ENCODE measurements around the gene PIK3AP1. TPM values are rescaled to one million over a fixed set of nuclear protein-coding genes. Genes with fewer than 3 reads are reported as not detected.

PIK3AP1 gene
- 0.26 and 0.32 TPM in 2 replicates for total RNA-seq

DNA sequence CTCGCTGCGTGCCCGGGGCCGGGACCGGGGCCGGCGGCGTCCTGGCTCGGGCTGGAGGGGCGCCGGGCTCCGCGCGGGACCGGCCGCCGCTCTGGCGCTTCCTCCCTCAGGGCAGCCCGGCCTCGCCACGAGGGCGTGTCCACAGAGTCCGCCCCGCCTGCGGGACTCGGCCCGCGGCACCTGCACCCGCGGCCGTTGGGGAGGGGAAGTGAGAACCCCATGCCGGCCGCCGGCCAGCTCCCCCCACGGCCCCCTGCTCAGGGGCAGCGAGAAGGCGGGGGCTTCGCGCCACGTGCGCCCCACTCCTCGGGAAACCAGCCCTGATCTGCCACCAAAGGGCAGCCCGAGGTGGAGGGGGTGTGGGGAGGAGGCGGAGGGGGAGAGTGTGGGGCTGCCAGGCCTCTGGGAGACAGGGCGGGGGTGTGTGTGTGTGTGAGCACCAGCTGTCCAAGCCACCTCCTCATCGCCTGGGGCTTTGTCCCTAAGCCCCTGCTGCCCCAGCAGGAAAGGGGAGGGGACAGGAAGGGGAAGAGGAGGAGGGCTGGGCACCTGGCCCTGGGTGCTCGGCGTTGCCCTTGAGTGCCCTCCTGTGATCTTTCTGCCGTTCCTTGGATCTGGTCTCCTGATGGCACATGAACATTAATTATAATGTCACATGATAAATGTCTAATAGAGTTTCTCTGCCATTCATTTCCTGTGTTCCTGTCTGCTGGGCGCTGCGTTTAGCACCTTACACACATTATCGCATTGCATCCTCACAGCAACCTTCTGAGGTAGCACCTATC lies at the start of gene PIK3AP1:
TSS of gene PIK3AP1 (minus strand) at position 93 of the 785 bp plus-strand sequence. CDS start 120 bp downstream, outside the sequence.

GRCh38 chr10:96586419-96587263 lies 133.7 kb downstream of the PIK3AP1 start, which contains the start of gene TM9SF3:
TM9SF3 (minus strand) TSS chr10:96587012; CDS start chr10:96586835, 177 bp downstream.

Small RNAs within 50 kb of the gene (small RNA-seq; reads per million reads assigned to genes)
- gene RNA5SP324 (not detected), gene RNU6-1274P (not detected)

Other genes with a start within 250 kb of the PIK3AP1 start
- gene TLL2, start 206.6 kb downstream of the PIK3AP1 start, total RNA-seq, result under 0.01 and 0.22 TPM in 2 replicates
- 162 and 185 TPM in 2 replicates for gene TM9SF3, start 133.5 kb downstream of the PIK3AP1 start, total RNA-seq
- 23.7 and 28.0 TPM in 2 replicates for gene LCOR, start 111.8 kb upstream of the PIK3AP1 start, total RNA-seq

All from articular chondrocyte of knee joint (primary cell).